ENCODE measurements around the gene TACC3. TPM values are rescaled to one million over a fixed set of nuclear protein-coding genes. Genes with fewer than 3 reads are reported as not detected.

TACC3 gene
- total RNA-seq, 1 experiment from 2014 or later = 207 TPM

- POLR2A ChIA-PET = interaction anchor here (0.7 to 0.9 kb wide), 2 partner anchors 32 to 34 kb away, joined by 3 read pairs; partner anchors contain the start of gene SLBP
- H3K27ac Mint-ChIP-seq = no peak overlapping the region
Observed at GRCh38 chr4:1743975-1744374, 22.7 kb downstream of the TACC3 start.

GRCh38 chr4:1744552-1744951, 23.2 kb downstream of the TACC3 start:
- no peaks in the 10 kb centered on the region; the same call in 1 of the 2 replicates for H3K27me3 Mint-ChIP-seq (ENCODE audit: low read depth)
- ChIA-PET CTCF (interaction anchor here (0.6 to 2.9 kb wide), 10 partner anchors 10 to 66 kb away, joined by 3 to 21 read pairs (median 5); no protein-coding TSS in a partner anchor), POLR2A (interaction anchor here (0.7 to 0.9 kb wide), 2 partner anchors 33 kb away, joined by 3 read pairs; partner anchors contain the start of gene SLBP)
- 0 out of 2 replicates have a peak overlapping the region, but pooled peaks have one; percentile 45 for H3K27ac Mint-ChIP-seq
- H3K4me3 Mint-ChIP-seq = no peak overlapping the region
- ATAC-seq (no peak), DNase-seq (ENCODE audit: low spot score) (no peak)
- peaks cover 39% of the 10 kb centered on the region for H3K36me3 Mint-ChIP-seq
- H3K9me3 Mint-ChIP-seq = no peaks in the 10 kb centered on the region
- H3K4me1 Mint-ChIP-seq = no peaks in the 10 kb centered on the region
- TF ChIP-seq NFATC4 (CRISPR knock-in tag; IDR thresholded peaks at IDR 0.05) = no peak
- no peak for TF ChIP-seq ZNF121 (CRISPR knock-in tag; IDR thresholded peaks at IDR 0.05)
- no peak for TF ChIP-seq ZNF532 (CRISPR knock-in tag; IDR thresholded peaks at IDR 0.05; ENCODE audit: borderline replicate concordance)
- TF ChIP-seq SP1 (CRISPR knock-in tag; conservative IDR thresholded peaks at IDR 0.05) = no peak
- no peak for TF ChIP-seq FOXK1 (CRISPR knock-in tag; IDR thresholded peaks at IDR 0.05)
- TF ChIP-seq ZNF396 (CRISPR knock-in tag; IDR thresholded peaks at IDR 0.05; ENCODE audit: borderline replicate concordance) = no peak
- TF ChIP-seq AR (CRISPR knock-in tag; IDR thresholded peaks at IDR 0.05) = no peak
- no peak for TF ChIP-seq OVOL2 (CRISPR knock-in tag; IDR thresholded peaks at IDR 0.05; ENCODE audit: borderline replicate concordance)
- TF ChIP-seq USF1 (CRISPR knock-in tag; IDR thresholded peaks at IDR 0.05) = no peak
- no peak for TF ChIP-seq CTCF (IDR thresholded peaks at IDR 0.05)
- no peak for TF ChIP-seq GRHL2 (CRISPR knock-in tag; IDR thresholded peaks at IDR 0.05; ENCODE audit: insufficient replicate concordance, severe bottlenecking)
- TF ChIP-seq E2F5 (CRISPR knock-in tag; IDR thresholded peaks at IDR 0.05) = no peak
- no peak for TF ChIP-seq ZNF671 (CRISPR knock-in tag; IDR thresholded peaks at IDR 0.05)
- no peak for TF ChIP-seq TEAD4 (CRISPR knock-in tag; IDR thresholded peaks at IDR 0.05)
- no peak for TF ChIP-seq SOX15 (CRISPR knock-in tag; IDR thresholded peaks at IDR 0.05)
- TF ChIP-seq NFE2L1 (CRISPR knock-in tag; IDR thresholded peaks at IDR 0.05) = no peak
- no peak for TF ChIP-seq RELA (CRISPR knock-in tag; IDR thresholded peaks at IDR 0.05; ENCODE audit: borderline replicate concordance)
- no peak for TF ChIP-seq ZNF423 (CRISPR knock-in tag; IDR thresholded peaks at IDR 0.05)

More at GRCh38 chr4:1743975-1744374, 22.7 kb downstream of the TACC3 start:
- no peak for DNase-seq (ENCODE audit: low spot score)
- H3K4me1 Mint-ChIP-seq = no peaks in the 10 kb centered on the region
- no peak for ATAC-seq
- no peaks in the 10 kb centered on the region; the same call in 1 of the 2 replicates for H3K27me3 Mint-ChIP-seq (ENCODE audit: low read depth)
- TF ChIP-seq NR1H2 (CRISPR knock-in tag; IDR thresholded peaks at IDR 0.05) (no peak), HMGXB4 (CRISPR knock-in tag; IDR thresholded peaks at IDR 0.05) (no peak)
- CTCF ChIA-PET = interaction anchor here (0.9 to 2.9 kb wide), 6 partner anchors 10 to 67 kb away, joined by 3 to 21 read pairs (median 4); no protein-coding TSS in a partner anchor
- H3K4me3 Mint-ChIP-seq = no peak overlapping the region
- peaks cover 44% of the 10 kb centered on the region for H3K36me3 Mint-ChIP-seq
- H3K9me3 Mint-ChIP-seq = peaks cover under 1% of the 10 kb centered on the region; the same call in 1 of the 2 replicates

All from WTC11 (cell line).